PFSK-1 (cell line): ENCODE measurements around the gene CXCL14.

Experiments
- FOXP2 ChIP-seq: optimal IDR thresholded peaks from 2 replicates; pipeline ENCODE3; 2011; ENCODE audit warnings: borderline replicate concordance, control low read depth, inconsistent platforms; ENCODE audit not compliant: insufficient read depth; ENCODE audit errors: extremely low read length, extremely low read depth
- POLR2AphosphoS5 ChIP-seq: IDR thresholded peaks from 2 replicates; pipeline ENCODE4 v1.6.1; 2012; ENCODE audit warnings: low read depth, mild to moderate bottlenecking, control low read depth, low read length, moderate library complexity
- REST ChIP-seq, 2 experiments: IDR thresholded peaks; 2 replicates each; pipeline versions ENCODE4 v1.6.1 to v1.8.0; 2011 to 2012; ENCODE audit warnings: low read depth in 2 of 2, low read length in 2 of 2, control low read depth in 1 of 2, inconsistent platforms in 1 of 2, mild to moderate bottlenecking in 1 of 2, moderate library complexity in 1 of 2; ENCODE audit not compliant: insufficient read depth in 1 of 2
- SIN3A ChIP-seq: IDR thresholded peaks from 2 replicates; pipeline ENCODE4 v1.6.1; 2012; ENCODE audit warnings: mild to moderate bottlenecking, low read length, moderate library complexity, borderline replicate concordance; ENCODE audit not compliant: insufficient read depth
- TAF1 ChIP-seq: IDR thresholded peaks from 2 replicates; pipeline ENCODE4 v1.6.1; 2012; ENCODE audit warnings: low read length, control low read depth, borderline replicate concordance; ENCODE audit not compliant: insufficient read depth

GRCh38 chr5:135559354-135559753 is 19.4 kb downstream of the CXCL14 start:
- no peak for TF ChIP-seq SIN3A
- no peak for TF ChIP-seq POLR2AphosphoS5
- no peak for TF ChIP-seq TAF1
- no peak for TF ChIP-seq FOXP2
- TF ChIP-seq REST (IDR thresholded peaks at IDR 0.05; ENCODE audit: insufficient read depth in 1 of 2, low read depth in 2 of 2, low read length in 2 of 2): no peak
